ENCODE measurements around the gene EPHB1. TPM values are rescaled to one million over a fixed set of nuclear protein-coding genes. Genes with fewer than 3 reads are reported as not detected.

EPHB1 gene
- polyA plus RNA-seq, 3 donors = 0.06 to 0.55 TPM; not detected in 1

GRCh38 chr3:134901461-134901860 lies 106.4 kb downstream of the EPHB1 start:
- Histone ChIP-seq H3K27me3 (ENCODE audit: control insufficient read depth in 2 of 2, insufficient read depth in 2 of 2, low read length in 2 of 2) (no peaks in the 10 kb centered on the region), H2AFZ (ENCODE audit: insufficient read depth, low read depth, low read length, poor library complexity, severe bottlenecking) (no peak overlapping the region), H3K4me2 (replicated peaks; ENCODE audit: extremely low read depth, low read length, poor library complexity, severe bottlenecking) (no peak overlapping the region), H3K4me1 (ENCODE audit: control insufficient read depth in 1 of 2, insufficient read depth in 2 of 2, low read length in 2 of 2) (no peaks in the 10 kb centered on the region), H3K9me3 (replicated peaks in 1 of 2; ENCODE audit: control insufficient read depth in 1 of 2, insufficient read depth in 1 of 2, low read length in 2 of 2) (no peaks in the 10 kb centered on the region), H3K27ac (ENCODE audit: low read depth in 1 of 2, low read length in 2 of 2) (no peak overlapping the region), H3K36me3 (replicated peaks in 1 of 2; ENCODE audit: control insufficient read depth in 1 of 2, insufficient read depth in 2 of 2, low read length in 2 of 2) (no peaks in the 10 kb centered on the region), H3K9ac (ENCODE audit: insufficient read depth, low read length, poor library complexity, severe bottlenecking) (no peak overlapping the region), H4K20me1 (ENCODE audit: insufficient read depth, low read length) (no peaks in the 10 kb centered on the region), H3K79me2 (ENCODE audit: insufficient read depth, low read length) (no peaks in the 10 kb centered on the region), H3K4me3 (replicated peaks in 1 of 3; ENCODE audit: low read depth in 2 of 3, low read length in 3 of 3) (no peak overlapping the region)
- Mint-ChIP-seq H3K27me3 (ENCODE audit: low read depth in 3 of 3) (peaks cover 4% of the 10 kb centered on the region in 3 donors), H3K4me3 (no peak overlapping the region), H3K36me3 (no peaks in the 10 kb centered on the region), H3K9me3 (peaks cover 0 to 2% (median 0%) of the 10 kb centered on the region in 7 donors), H3K27ac (peak overlapping the region in 1 of 7 donors; percentile 17), H3K4me1 (peaks cover 2% of the 10 kb centered on the region)
- intact Hi-C loops (cut with micrococcal nuclease) = no loop called here
- no peak for TF ChIP-seq CTCF (IDR thresholded peaks at IDR 0.05)
- DNase-seq = no peak
- WGBS (ENCODE audit: insufficient coverage) = 97% methylated on average over 2 of the region's 2 CpGs

- no peaks in the 10 kb centered on the region for H3K27me3 ChIP-seq (ENCODE audit: control insufficient read depth in 2 of 2, insufficient read depth in 2 of 2, low read length in 2 of 2)
- no peak overlapping the region for H3K27ac ChIP-seq (ENCODE audit: low read depth in 1 of 2, low read length in 2 of 2)
- H3K4me1 Mint-ChIP-seq = peaks cover 2% of the 10 kb centered on the region
- no peak overlapping the region for H3K9ac ChIP-seq (ENCODE audit: insufficient read depth, low read length, poor library complexity, severe bottlenecking)
- no peaks in the 10 kb centered on the region for H3K4me1 ChIP-seq (ENCODE audit: control insufficient read depth in 1 of 2, insufficient read depth in 2 of 2, low read length in 2 of 2)
- H3K79me2 ChIP-seq (ENCODE audit: insufficient read depth, low read length) = no peaks in the 10 kb centered on the region
- H4K20me1 ChIP-seq (ENCODE audit: insufficient read depth, low read length) = no peaks in the 10 kb centered on the region
- H3K27ac Mint-ChIP-seq = no peak overlapping the region
- no peak overlapping the region for H3K4me3 ChIP-seq (replicated peaks in 1 of 3; ENCODE audit: low read depth in 2 of 3, low read length in 3 of 3)
- no peak overlapping the region for H2AFZ ChIP-seq (ENCODE audit: insufficient read depth, low read depth, low read length, poor library complexity, severe bottlenecking)
- no peaks in the 10 kb centered on the region for H3K36me3 ChIP-seq (replicated peaks in 1 of 2; ENCODE audit: control insufficient read depth in 1 of 2, insufficient read depth in 2 of 2, low read length in 2 of 2)
- H3K4me2 ChIP-seq (replicated peaks; ENCODE audit: extremely low read depth, low read length, poor library complexity, severe bottlenecking) = no peak overlapping the region
- H3K4me3 Mint-ChIP-seq = no peak overlapping the region
- TF ChIP-seq CTCF (IDR thresholded peaks at IDR 0.05) = no peak
- intact Hi-C loops (cut with micrococcal nuclease) = no loop called here
- no peak for DNase-seq
- no peaks in the 10 kb centered on the region for H3K9me3 ChIP-seq (replicated peaks in 1 of 2; ENCODE audit: control insufficient read depth in 1 of 2, insufficient read depth in 1 of 2, low read length in 2 of 2)
- no peaks in the 10 kb centered on the region for H3K36me3 Mint-ChIP-seq
- no peaks in the 10 kb centered on the region for H3K9me3 Mint-ChIP-seq
- H3K27me3 Mint-ChIP-seq (ENCODE audit: low read depth in 3 of 3) = peaks cover 2 to 4% (median 3%) of the 10 kb centered on the region in 3 donors
- 91% methylated on average over 4 of the region's 4 CpGs for WGBS (ENCODE audit: insufficient coverage)
Observed at GRCh38 chr3:134903837-134904236, 108.8 kb downstream of the EPHB1 start.
